ENCODE measurements around the gene C3orf52.
A peak's percentile ranks its signal among the peaks of the same experiment; 100 is the strongest.

The C3orf52 gene

GRCh38 chr3:112117841-112118571, 31.8 kb downstream of the C3orf52 start:
- no peak for DNase-seq (ENCODE audit: low read depth in 2 of 3, low spot score in 1 of 3)

GRCh38 chr3:112119962-112120836, 34.0 kb downstream of the C3orf52 start:
- DNase-seq (ENCODE audit: low read depth in 2 of 3, low spot score in 1 of 3): no peak

- no peak for DNase-seq (ENCODE audit: low read depth in 2 of 3, low spot score in 1 of 3)
Measured at GRCh38 chr3:112121577-112122547, 35.7 kb downstream of the C3orf52 start.

GRCh38 chr3:112122870-112123269, 36.7 kb downstream of the C3orf52 start:
- no peak for DNase-seq (ENCODE audit: low read depth in 2 of 3, low spot score in 1 of 3)

GRCh38 chr3:112123548-112123947, 37.4 kb downstream of the C3orf52 start:
- no peak for DNase-seq (ENCODE audit: low read depth in 2 of 3, low spot score in 1 of 3)

GRCh38 chr3:112124907-112125607, 38.9 kb downstream of the C3orf52 start:
- DNase-seq (ENCODE audit: low read depth in 2 of 3, low spot score in 1 of 3): no peak

GRCh38 chr3:112126511-112126911, 40.3 kb downstream of the C3orf52 start:
- DNase-seq (ENCODE audit: low read depth in 2 of 3, low spot score in 1 of 3): no peak

GRCh38 chr3:112127522-112128494, 41.6 kb downstream of the C3orf52 start:
- no peak for DNase-seq (ENCODE audit: low read depth in 2 of 3, low spot score in 1 of 3)

GRCh38 chr3:112128843-112129727, 42.9 kb downstream of the C3orf52 start:
- DNase-seq (ENCODE audit: low read depth in 2 of 3, low spot score in 1 of 3): peak; percentile 15 to 34 (median 23)

- no peak for DNase-seq (ENCODE audit: low read depth in 2 of 3, low spot score in 1 of 3)
Measured at GRCh38 chr3:112129925-112130637, 43.9 kb downstream of the C3orf52 start.

- no peak for DNase-seq (ENCODE audit: low read depth in 2 of 3, low spot score in 1 of 3)
Measured at GRCh38 chr3:112130638-112130993, 44.4 kb downstream of the C3orf52 start.

GRCh38 chr3:112131111-112131510, 44.9 kb downstream of the C3orf52 start:
- DNase-seq (ENCODE audit: low read depth in 2 of 3, low spot score in 1 of 3): no peak

- no peak for DNase-seq (ENCODE audit: low read depth in 2 of 3, low spot score in 1 of 3)
Measured at GRCh38 chr3:112132088-112132487, 45.9 kb downstream of the C3orf52 start.

- DNase-seq (ENCODE audit: low read depth in 2 of 3, low spot score in 1 of 3): no peak
Measured at GRCh38 chr3:112132554-112132953, 46.4 kb downstream of the C3orf52 start.

- peak; percentile 40 to 55 (median 47) for DNase-seq (ENCODE audit: low read depth in 2 of 3, low spot score in 1 of 3)
Measured at GRCh38 chr3:112132975-112133448, 46.8 kb downstream of the C3orf52 start, which contains the start of gene GCSAM. Gene GCSAM, minus strand, starts transcription at chr3:112133248. Its CDS starts 128 bp downstream, at chr3:112133120.

- no peak for DNase-seq (ENCODE audit: low read depth in 2 of 3, low spot score in 1 of 3)
Measured at GRCh38 chr3:112133626-112134334, 47.6 kb downstream of the C3orf52 start.

Data from stimulated activated CD4-positive, alpha-beta T cell treated with anti-CD3 and anti-CD28 coated beads, Interleukin-12 subunit alpha, Interleukin-12 subunit beta, amount 100 ng/mL, for 48 hours (primary cell).